ENCODE data around the gene PPM1A.

PPM1A gene

GRCh38 chr14:60199321-60199720, 49.7 kb upstream of the PPM1A start:
- ChIA-PET CTCF (no interaction called here), POLR2A (no interaction called here)
- Histone ChIP-seq H3K4me3 (ENCODE audit: low read depth, low read length) (no peak overlapping the region), H3K4me1 (ENCODE audit: control insufficient read depth, insufficient read depth, low read length) (no peaks in the 10 kb centered on the region), H3K36me3 (ENCODE audit: control insufficient read depth in 2 of 2, insufficient read depth in 1 of 2, low read length in 2 of 2) (no peaks in the 10 kb centered on the region), H3K9me3 (ENCODE audit: control insufficient read depth, insufficient read depth, low read depth, low read length) (no peaks in the 10 kb centered on the region), H3K27ac (ENCODE audit: extremely low read depth, low read depth, low read length) (no peak overlapping the region)
- TF ChIP-seq ZNF658 (tag by site-specific recombination; IDR thresholded peaks at IDR 0.05), result no peak
- no peak for TF ChIP-seq ZNF639 (tag by site-specific recombination; IDR thresholded peaks at IDR 0.05)
- TF ChIP-seq ZNF548 (tag by site-specific recombination; IDR thresholded peaks at IDR 0.05), result no peak
- TF ChIP-seq ZNF2 (tag by site-specific recombination; IDR thresholded peaks at IDR 0.05), result no peak
- TF ChIP-seq KLF8 (tag by site-specific recombination; IDR thresholded peaks at IDR 0.05), result no peak
- TF ChIP-seq ATF2 (tag by site-specific recombination; IDR thresholded peaks at IDR 0.05; ENCODE audit: low read depth), result no peak
- no peak for TF ChIP-seq ZNF558 (tag by site-specific recombination; IDR thresholded peaks at IDR 0.05)
- TF ChIP-seq ZNF629 (tag by site-specific recombination; IDR thresholded peaks at IDR 0.05), result no peak
- no peak for TF ChIP-seq ZNF510 (tag by site-specific recombination; IDR thresholded peaks at IDR 0.05; ENCODE audit: insufficient replicate concordance)
- no peak for TF ChIP-seq ZNF354C (tag by site-specific recombination; IDR thresholded peaks at IDR 0.05; ENCODE audit: borderline replicate concordance, low read depth)

GRCh38 chr14:60204104-60204842, 44.7 kb upstream of the PPM1A start:
- Histone ChIP-seq H3K36me3 (ENCODE audit: control insufficient read depth in 2 of 2, insufficient read depth in 1 of 2, low read length in 2 of 2) (no peaks in the 10 kb centered on the region), H3K9me3 (ENCODE audit: control insufficient read depth, insufficient read depth, low read depth, low read length) (no peaks in the 10 kb centered on the region), H3K4me3 (ENCODE audit: low read depth, low read length) (no peak overlapping the region), H3K27ac (ENCODE audit: extremely low read depth, low read depth, low read length) (no peak overlapping the region), H3K4me1 (ENCODE audit: control insufficient read depth, insufficient read depth, low read length) (no peaks in the 10 kb centered on the region)
- CTCF ChIA-PET, result no interaction called here
- TF ChIP-seq ZNF514 (tag by site-specific recombination; IDR thresholded peaks at IDR 0.05) (no peak), ZNF561 (tag by site-specific recombination; IDR thresholded peaks at IDR 0.05; ENCODE audit: borderline replicate concordance) (no peak), ZNF488 (tag by site-specific recombination; IDR thresholded peaks at IDR 0.05) (no peak), ZNF211 (tag by site-specific recombination; IDR thresholded peaks at IDR 0.05; ENCODE audit: low read depth) (no peak), ZNF654 (tag by site-specific recombination; IDR thresholded peaks at IDR 0.05; ENCODE audit: low read depth) (no peak), GLI2 (tag by site-specific recombination; IDR thresholded peaks at IDR 0.05; ENCODE audit: borderline replicate concordance, low read depth) (no peak), ZNF513 (tag by site-specific recombination; IDR thresholded peaks at IDR 0.05) (no peak), MZF1 (tag by site-specific recombination; IDR thresholded peaks at IDR 0.05; ENCODE audit: borderline replicate concordance) (no peak), SP7 (tag by site-specific recombination; IDR thresholded peaks at IDR 0.05) (no peak)
- POLR2A ChIA-PET, result no interaction called here

Measured in HEK293 (cell line).